ENCODE results near the gene VAPA. TPM values are rescaled to one million over a fixed set of nuclear protein-coding genes. Genes with fewer than 3 reads are reported as not detected.

Gene VAPA
- total RNA-seq, 4 donors from 2014 or later: 208 to 233 (median 221) TPM

DNA sequence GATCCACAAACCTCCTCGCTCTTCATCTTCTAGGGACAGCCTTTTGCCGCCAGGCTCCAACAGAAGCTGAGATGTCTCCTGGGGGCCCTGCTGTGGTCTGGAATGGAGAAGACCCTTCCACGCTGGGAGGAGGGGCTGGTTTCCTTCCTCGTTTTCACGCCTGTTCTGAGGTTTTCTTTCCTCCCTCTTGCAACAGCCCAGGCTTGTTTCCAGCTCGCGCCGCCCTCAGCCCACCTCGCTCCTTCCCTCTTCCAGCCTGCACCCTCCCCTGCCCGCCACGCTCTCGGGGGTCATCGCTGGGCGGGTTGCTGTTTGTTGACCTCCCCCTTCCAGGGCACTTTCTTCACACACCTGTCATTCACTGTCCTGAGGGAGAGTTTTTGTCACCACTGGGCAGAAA lies 55.4 kb downstream of the VAPA start:
- Histone ChIP-seq H3K27ac (no peak overlapping the region), H3K4me3 (peak overlapping the region in 1 of 4 donors; percentile 1), H3K9me3 (no peaks in the 10 kb centered on the region), H3K4me1 (peaks cover 0 to 10% (median 0%) of the 10 kb centered on the region in 4 donors), H3K36me3 (no peaks in the 10 kb centered on the region), H3K27me3 (no peaks in the 10 kb centered on the region)
- DNase-seq (ENCODE audit: low spot score in 2 of 2): no peak
- no peak for TF ChIP-seq POLR2A (IDR thresholded peaks at IDR 0.05)
- TF ChIP-seq, protein P1, sequence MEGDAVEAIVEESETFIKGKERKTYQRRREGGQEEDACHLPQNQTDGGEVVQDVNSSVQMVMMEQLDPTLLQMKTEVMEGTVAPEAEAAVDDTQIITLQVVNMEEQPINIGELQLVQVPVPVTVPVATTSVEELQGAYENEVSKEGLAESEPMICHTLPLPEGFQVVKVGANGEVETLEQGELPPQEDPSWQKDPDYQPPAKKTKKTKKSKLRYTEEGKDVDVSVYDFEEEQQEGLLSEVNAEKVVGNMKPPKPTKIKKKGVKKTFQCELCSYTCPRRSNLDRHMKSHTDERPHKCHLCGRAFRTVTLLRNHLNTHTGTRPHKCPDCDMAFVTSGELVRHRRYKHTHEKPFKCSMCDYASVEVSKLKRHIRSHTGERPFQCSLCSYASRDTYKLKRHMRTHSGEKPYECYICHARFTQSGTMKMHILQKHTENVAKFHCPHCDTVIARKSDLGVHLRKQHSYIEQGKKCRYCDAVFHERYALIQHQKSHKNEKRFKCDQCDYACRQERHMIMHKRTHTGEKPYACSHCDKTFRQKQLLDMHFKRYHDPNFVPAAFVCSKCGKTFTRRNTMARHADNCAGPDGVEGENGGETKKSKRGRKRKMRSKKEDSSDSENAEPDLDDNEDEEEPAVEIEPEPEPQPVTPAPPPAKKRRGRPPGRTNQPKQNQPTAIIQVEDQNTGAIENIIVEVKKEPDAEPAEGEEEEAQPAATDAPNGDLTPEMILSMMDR (IDR thresholded peaks at IDR 0.05): no peak
- TF ChIP-seq EP300 (IDR thresholded peaks at IDR 0.05): no peak
- WGBS, 2 donors: 67 to 76% methylated on average over 14 of the region's 14 CpGs

DNA sequence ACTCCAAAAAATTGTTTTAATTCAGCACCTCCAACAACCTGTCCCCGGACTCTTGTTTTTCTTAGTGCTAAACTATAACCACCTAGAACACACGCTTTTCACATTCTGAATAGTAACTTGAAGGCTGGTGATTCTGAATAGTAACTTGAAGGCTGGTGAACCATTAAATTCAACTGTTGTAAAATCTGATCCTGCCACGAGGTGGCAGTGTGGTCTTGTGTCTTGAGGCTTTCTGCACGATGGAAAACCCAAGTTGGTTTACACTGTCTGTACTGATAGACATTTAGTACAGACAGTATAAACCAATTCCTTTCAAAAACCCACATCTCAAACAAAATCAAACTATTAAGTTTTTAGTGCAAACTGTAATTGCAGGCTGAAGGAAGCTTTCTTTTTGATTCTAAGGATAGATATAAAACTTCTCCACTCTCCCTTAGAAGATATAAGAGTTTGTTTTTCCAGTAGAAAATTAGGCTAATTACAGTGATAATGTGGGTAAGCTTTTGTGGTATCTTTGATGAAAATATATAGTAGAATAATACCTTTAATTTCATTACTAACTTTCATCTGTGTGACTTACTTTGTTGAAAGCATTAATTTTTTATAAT lies 57.6 kb downstream of the VAPA start:
- H3K27me3 ChIP-seq: no peaks in the 10 kb centered on the region
- H3K4me3 ChIP-seq: no peak overlapping the region
- H3K36me3 ChIP-seq: no peaks in the 10 kb centered on the region
- WGBS, 2 donors: 6 to 8% methylated on average over 4 of the region's 4 CpGs
- TF ChIP-seq, protein P1 (IDR thresholded peaks at IDR 0.05): peak; percentile 63 to 93 (median 75)
- no peak for TF ChIP-seq POLR2A (IDR thresholded peaks at IDR 0.05)
- peak in 1 of 2 donors; percentile 59 for TF ChIP-seq EP300 (IDR thresholded peaks at IDR 0.05)
- H3K27ac ChIP-seq: no peak overlapping the region
- peaks cover 0 to 13% (median 5%) of the 10 kb centered on the region in 4 donors for H3K9me3 ChIP-seq
- DNase-seq (ENCODE audit: low spot score in 2 of 2): peak; percentile 78 to 98
- peaks cover 0 to 10% (median 0%) of the 10 kb centered on the region in 4 donors for H3K4me1 ChIP-seq

DNA sequence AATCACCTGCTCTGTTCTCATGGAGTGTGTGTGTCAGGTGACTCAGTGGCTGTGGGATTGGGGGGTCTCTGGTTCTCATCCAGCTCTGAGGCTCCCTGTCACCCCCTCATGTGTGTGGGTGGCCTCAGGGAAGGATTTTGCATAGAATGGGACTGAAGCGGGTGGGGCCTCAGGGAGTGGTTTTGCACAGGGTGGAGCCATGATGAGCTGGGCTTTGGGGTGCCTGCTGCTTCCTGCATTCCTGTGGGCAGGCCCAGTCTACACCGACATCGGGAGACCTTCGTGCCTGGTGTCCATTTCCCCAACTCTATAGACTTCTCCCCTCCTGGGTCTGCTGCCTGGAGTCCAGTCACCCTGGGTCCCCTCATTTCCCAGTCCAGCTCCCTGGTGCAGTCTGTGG lies 59.7 kb downstream of the VAPA start:
- Histone ChIP-seq H3K4me3 (no peak overlapping the region), H3K27ac (no peak overlapping the region), H3K9me3 (peaks cover 0 to 19% (median 5%) of the 10 kb centered on the region in 4 donors), H3K4me1 (peaks cover 0 to 10% (median 0%) of the 10 kb centered on the region in 4 donors), H3K27me3 (no peaks in the 10 kb centered on the region), H3K36me3 (no peaks in the 10 kb centered on the region)
- no peak for TF ChIP-seq EP300 (IDR thresholded peaks at IDR 0.05)
- TF ChIP-seq, protein P1 (IDR thresholded peaks at IDR 0.05): no peak
- TF ChIP-seq POLR2A (IDR thresholded peaks at IDR 0.05): no peak
- WGBS, 2 donors: 81 to 83% methylated on average over 4 of the region's 4 CpGs
- no peak for DNase-seq (ENCODE audit: low spot score in 2 of 2)

DNA sequence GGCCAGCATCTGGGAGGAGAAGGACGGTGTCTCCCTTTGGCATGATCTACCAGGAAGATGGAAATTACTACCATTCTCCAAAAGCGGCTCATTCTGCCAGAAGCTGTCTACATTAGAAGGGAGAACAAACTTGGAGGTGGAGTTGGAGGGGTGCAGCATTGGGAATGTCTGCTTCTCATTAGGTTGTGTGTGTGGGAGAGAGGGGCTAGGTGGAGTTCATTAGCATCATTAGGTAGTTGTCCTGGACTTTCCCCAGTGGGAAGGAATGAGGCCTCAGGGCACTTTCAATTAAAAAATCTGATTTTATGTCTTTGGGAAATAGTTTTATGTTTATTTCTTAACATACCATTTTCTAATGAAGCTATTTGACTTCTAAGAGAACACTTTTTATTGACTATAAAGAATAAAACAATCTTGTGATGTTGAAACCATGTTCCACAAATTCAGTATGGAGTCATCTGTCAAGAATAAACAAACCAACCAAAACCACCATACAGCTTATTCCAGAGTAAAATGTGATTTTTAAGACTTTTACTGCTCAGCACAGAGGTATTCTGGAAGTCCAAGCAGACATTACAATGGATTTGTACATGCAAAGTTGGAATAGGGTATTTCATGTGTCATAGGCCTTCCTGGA lies 60.6 kb downstream of the VAPA start:
- DNase-seq (ENCODE audit: low spot score in 2 of 2): no peak
- no peak overlapping the region for H3K4me3 ChIP-seq
- H3K36me3 ChIP-seq: no peaks in the 10 kb centered on the region
- peaks cover 0 to 10% (median 0%) of the 10 kb centered on the region in 4 donors for H3K4me1 ChIP-seq
- 84 to 93% methylated on average over 2 of the region's 2 CpGs for WGBS, 2 donors
- H3K9me3 ChIP-seq: peaks cover 0 to 19% (median 5%) of the 10 kb centered on the region in 4 donors
- no peaks in the 10 kb centered on the region for H3K27me3 ChIP-seq
- TF ChIP-seq, protein P1 (IDR thresholded peaks at IDR 0.05): no peak
- no peak for TF ChIP-seq POLR2A (IDR thresholded peaks at IDR 0.05)
- TF ChIP-seq EP300 (IDR thresholded peaks at IDR 0.05): no peak
- H3K27ac ChIP-seq: no peak overlapping the region

DNA sequence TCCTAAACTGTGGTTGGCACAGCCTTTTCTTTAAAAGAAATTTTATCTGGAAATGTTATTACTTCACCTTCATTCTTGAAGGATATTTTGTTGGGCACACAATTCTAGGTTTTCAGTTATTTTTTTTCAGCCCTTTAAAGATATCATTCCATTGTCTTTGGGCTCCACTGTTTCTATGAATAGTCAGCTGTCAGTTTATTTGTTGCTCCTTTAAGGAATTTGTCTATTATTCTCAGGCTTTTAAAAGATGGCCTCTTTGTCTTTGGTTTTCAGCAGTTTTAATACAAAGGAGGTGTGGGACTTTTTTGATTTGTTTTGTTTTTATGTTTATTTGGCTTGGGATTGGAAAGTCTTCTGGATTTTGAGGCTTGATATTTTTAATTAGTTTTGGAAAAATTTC lies 61.8 kb downstream of the VAPA start:
- no peaks in the 10 kb centered on the region for H3K27me3 ChIP-seq
- peaks cover 0 to 19% (median 5%) of the 10 kb centered on the region in 4 donors for H3K9me3 ChIP-seq
- TF ChIP-seq POLR2A (IDR thresholded peaks at IDR 0.05) (no peak), EP300 (IDR thresholded peaks at IDR 0.05) (no peak)
- TF ChIP-seq, protein P1 (IDR thresholded peaks at IDR 0.05): no peak
- no peaks in the 10 kb centered on the region for H3K36me3 ChIP-seq
- H3K27ac ChIP-seq: no peak overlapping the region
- no peak for DNase-seq (ENCODE audit: low spot score in 2 of 2)
- no peak overlapping the region for H3K4me3 ChIP-seq
- peaks cover 0 to 10% (median 0%) of the 10 kb centered on the region in 4 donors for H3K4me1 ChIP-seq
